GM18873 (cell line): ENCODE data around the gene IL1RAPL1.

Source experiments
- ATAC-seq: cut with Tn5 transposase; IDR thresholded peaks from one replicate; pipeline ENCODE4 v1.9.1; 2021; ENCODE audit warnings: mild to moderate bottlenecking, moderate library complexity, moderate number of reproducible peaks; ENCODE audit not compliant: unreplicated experiment, low FRiP score

Gene IL1RAPL1

DNA sequence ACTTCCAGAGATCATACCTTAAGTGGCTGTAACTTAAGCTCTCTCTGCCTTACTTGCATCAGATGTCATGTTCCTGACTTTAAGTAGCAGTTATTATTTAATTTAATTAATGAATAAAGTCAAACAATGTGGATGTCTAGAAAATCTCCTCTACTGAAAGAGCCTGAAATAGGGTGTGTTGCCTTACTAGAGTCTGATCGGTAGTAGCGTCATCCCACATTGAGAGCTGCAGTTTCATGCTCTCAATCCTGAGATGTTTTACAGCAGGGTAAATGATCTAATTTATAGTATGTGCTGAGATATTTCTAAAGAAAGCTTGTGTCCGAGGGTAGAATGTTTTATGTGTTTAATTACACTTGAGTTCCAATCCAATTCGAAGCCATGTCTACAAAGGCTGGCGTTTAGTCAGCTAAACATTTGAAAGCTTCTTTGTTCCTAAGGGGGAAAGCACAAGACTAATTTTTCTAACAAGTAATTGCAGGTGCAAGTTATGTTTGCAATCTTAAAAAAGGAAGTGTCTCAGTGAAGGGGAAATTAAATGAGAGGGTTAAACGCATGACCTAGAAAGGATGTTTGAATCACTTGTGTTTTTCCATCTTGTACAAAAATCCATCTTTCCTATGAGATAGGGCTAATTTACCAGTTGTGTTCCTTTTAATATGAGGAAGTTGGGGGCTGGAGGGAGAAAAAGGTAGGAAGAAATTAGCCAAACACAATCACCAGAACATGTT lies 1237.1 kb downstream of the IL1RAPL1 start:
- ATAC-seq = no peak

DNA sequence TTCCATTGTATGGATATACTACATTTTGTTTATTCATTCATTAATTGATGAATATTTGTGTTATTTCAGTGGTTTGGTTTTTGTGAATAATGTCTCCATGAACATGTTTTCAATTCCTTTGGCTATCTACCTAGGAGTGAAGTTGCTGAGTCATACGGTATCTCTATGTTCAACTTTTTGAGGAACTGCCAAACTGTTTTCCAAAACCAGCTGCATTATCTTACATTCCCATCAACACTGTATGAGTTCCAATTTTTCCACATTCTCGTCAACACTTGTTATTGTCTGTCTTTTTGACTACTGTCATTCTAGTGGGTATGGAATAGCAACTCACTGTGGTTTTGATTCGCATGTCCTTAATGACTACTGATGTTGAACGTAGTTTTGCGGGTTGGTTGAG lies 1239.5 kb downstream of the IL1RAPL1 start:
- ATAC-seq = no peak

- ATAC-seq = no peak
Observed at GRCh38 chrX:29834311-29834710, 1247.1 kb downstream of the IL1RAPL1 start.

DNA sequence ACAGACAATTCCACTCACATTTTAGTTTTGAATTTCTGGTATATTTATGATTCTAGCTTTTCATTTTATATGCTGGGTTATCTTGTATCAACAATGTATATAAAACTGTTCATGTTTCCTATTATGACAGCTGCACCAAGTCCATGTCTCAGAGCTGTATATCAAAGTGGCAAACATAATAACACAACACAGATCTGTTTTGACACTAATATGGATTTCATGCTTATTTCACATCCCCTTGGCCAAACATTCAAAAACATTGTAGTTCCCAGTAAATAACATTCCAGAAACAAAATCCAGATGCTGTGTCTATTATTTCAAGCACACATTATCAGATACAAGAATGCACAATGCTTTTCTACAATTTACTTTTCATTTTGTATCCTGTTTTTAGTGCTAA lies 1247.5 kb downstream of the IL1RAPL1 start:
- ATAC-seq = no peak

- ATAC-seq = no peak
Observed at GRCh38 chrX:29841750-29842149, 1254.5 kb downstream of the IL1RAPL1 start.

DNA sequence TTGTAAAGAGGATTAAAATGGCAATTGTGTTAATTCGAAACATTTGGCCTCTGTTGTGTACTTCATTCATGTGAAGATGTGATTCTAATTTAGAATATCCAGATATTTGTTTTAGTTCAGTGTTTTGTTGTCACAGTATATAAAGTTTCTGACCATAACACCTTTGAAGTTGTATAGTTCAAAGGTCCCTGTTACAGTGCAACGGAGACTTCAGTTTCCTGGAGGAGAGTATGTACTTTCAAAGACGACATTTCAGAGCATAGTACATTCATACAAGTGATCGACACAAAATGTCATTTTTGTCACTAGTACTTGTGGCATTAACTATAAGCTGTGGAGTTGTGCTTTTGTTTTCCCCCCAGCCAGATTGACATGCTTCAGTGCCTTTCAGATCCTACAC lies 1255.3 kb downstream of the IL1RAPL1 start:
- ATAC-seq = no peak

DNA sequence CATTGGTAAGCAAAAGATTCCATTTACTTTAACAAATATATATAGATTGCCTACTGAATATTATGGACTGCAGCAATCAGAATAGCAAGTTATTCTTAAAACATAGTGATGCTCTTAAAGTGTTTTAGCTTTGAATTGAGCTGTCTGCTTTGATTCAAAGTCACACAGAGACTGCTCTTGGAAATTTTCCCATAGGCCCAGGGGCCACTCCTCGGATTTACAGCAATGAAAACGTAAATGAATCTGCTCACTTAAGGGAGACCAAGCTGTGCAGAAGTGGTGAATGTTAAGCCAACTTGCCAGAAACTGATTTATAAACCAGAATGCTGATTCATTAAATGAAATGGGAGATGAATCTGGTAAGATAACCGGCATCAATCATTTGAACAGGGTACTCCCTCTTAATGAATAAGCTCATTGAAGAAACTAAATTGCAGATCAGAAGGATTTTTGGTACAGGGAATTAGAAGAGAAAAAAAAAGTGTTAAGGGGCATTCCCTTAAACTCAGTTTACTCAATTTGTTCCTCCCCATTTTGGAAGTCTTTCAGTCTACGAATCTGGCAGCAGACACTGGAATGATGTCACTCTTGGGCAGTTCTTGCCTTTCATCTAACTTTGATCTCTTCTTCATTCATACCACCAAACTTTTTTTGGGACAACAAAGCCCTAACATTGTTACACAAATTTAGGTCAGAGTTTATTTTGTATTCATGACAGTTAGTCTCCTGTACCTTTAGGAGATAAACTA lies 1264.8 kb downstream of the IL1RAPL1 start:
- ATAC-seq = no peak

GRCh38 chrX:29852767-29853166 lies 1265.5 kb downstream of the IL1RAPL1 start:
- ATAC-seq = no peak

DNA sequence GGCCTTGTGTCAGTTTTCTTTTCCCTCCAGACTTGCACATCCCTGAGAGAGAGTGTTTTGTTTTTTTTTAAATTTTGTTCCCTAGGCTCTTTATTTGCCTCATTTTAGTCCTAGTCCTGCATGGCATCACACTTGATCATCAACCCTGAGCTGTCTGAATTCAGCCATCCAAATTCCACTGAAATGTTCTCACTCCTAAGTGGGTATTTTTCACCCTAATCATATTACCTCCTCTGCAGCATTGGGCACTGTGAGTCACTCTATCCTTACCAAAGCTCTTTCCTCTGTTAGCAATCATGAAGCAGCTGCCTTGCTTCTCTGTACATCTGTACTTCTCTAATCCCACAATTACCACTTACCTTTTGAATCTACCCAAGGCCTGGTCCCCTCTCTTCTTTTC lies 1271.5 kb downstream of the IL1RAPL1 start:
- ATAC-seq = no peak

GRCh38 chrX:29862126-29862677 lies 1275.0 kb downstream of the IL1RAPL1 start:
- no peak for ATAC-seq

DNA sequence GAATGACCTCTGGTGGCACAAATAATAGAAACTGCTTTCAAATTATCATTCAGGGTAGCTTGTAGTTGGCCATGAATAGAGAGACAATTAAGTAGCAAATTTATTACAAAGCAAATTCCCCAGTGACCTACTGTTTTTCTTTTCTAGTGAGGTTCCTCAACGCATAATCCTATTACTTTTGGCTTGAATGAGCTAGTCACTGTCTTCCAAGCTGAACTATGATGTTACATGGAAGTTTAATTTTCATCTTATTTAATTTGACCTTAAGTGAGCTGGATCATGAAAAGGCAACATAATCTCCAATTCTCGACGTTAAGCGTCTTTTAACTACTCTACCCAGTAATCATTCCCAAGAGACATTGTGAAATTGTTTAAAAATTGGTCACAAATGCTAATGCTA lies 1280.7 kb downstream of the IL1RAPL1 start:
- ATAC-seq = no peak

DNA sequence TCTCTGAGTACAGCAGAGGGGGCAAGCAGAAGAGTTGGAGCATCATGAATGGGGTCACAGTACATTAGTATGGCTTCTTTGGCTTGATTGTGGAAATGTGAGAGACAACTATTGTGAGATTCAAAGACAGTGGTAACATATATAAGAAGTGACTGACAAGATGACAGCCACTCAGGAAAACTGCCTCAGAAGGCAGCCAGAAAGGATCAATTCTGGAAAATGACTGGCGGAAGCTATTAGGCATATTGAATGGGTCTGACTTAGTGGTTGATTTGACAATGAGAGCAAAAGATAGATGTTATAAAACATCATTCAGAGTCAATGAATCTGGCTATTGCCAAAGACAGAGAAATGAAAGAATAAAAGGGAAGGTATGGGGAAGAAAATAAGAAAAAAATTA lies 1282.6 kb downstream of the IL1RAPL1 start:
- no peak for ATAC-seq

DNA sequence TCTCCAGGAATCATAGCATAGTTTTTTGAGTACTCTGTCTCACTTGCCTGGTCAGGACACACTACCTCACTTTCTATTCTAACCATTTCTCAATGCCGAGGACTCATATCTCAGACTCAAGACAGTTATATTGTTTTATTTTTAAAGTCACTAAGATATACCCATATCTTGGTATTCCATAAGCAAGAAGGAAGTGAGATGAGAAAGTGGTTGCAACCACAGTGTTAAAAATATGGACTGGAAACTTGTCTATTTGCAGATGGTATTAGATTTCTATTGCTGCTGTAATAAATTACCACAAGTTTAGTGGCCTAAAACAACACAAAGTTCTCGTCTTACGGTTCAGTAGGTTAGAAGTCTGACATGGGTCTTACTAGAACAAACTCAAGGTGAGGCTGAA lies 1283.4 kb downstream of the IL1RAPL1 start:
- ATAC-seq = no peak

- no peak for ATAC-seq
Observed at GRCh38 chrX:29872831-29873230, 1285.6 kb downstream of the IL1RAPL1 start.

- no peak for ATAC-seq
Observed at GRCh38 chrX:29876733-29877132, 1289.5 kb downstream of the IL1RAPL1 start.

DNA sequence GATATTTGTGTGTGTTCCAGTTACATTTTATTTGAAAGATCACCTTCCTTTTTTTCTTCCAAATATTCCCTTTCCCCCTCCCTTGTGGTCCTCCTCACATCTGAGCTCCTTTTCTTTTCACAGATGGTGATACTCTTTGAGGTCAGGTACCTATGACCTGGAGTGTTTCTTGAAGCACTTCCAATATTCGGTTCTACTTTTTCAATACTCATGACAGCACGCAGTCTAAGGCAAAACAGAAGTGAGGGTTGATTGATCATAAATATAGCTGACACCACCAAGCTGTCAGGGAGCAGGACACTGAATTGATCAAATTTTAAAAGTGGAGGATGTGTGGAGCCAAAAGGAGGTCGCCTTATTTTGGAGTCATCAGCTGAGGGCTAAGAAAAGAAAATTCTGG lies 1293.7 kb downstream of the IL1RAPL1 start:
- ATAC-seq = no peak

DNA sequence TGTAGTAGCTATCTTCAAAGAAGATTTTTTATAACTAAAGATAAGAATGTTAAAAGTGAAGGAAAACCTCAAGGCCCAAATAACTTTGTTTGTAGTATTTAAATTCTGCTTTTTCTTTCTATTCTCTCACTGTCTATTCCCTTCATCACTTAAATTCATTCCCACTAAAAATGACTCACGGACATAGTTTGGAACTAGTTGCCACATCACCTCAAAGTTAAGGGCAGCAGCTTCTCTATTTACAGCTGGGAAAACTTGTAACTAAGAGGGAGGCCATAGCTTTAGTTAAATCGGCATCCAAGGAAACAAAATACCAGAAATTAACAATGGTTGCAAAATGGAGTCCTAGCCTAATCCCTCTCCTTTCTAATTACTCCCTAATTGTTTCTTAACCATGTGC lies 1302.8 kb downstream of the IL1RAPL1 start:
- ATAC-seq = no peak

DNA sequence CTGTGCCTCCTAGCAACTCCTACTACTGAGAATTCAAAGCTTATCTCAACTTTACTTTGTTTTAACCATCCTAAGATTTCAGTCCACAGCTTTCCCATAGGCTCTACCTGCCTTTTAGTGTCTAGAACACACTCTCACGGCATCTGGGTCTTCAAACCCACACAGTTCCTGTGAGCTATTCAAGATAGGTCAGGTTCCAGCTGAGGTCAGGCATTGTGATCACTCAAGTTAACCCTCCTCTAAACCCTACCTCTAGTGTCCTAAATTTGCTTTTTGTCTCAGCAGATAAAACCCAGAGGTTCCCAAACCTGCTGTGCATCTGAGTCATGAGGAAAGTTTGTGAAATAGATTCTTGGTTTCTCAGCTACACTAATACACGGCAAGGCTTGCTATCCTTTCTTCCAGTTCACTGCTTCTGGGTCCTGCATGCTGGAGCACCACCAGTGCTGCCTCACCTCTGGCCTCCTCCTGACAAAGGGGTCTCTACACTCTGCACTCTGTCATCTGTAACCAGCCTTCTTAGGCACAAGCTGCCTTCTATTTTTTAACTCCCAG lies 1303.5 kb downstream of the IL1RAPL1 start:
- no peak for ATAC-seq

GRCh38 chrX:29902004-29902403 lies 1314.8 kb downstream of the IL1RAPL1 start:
- no peak for ATAC-seq

DNA sequence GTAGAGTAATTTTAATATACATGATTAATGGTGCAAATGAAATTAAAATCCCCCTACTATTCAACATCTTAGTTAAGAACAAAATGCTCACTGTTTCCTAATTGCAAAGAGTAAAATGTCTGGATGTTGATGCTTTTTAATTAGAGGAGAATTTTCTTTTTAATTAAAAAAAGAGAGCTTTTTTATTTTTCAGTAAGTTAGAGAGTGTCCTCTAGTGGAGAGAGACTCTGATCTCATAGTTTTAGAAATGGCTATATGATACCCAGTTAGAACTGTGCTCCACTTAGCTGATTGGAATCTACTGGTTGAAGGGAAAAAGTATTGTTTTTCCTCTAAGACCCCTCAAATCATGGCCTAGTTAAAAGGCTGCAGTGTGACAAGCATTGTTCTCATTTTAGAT lies 1316.1 kb downstream of the IL1RAPL1 start:
- no peak for ATAC-seq

- ATAC-seq = no peak
Observed at GRCh38 chrX:29911673-29912072, 1324.4 kb downstream of the IL1RAPL1 start.
